Hepatocyte (in vitro differentiated cells): ENCODE data around the gene SLC25A19.

Experiments
- EZH2 ChIP-seq: fragments of 200-600 bp; sonication (generic); IDR thresholded peaks from 2 replicates; pipeline ENCODE4 v1.6.1; 2016; ENCODE audit warnings: antibody characterized with exemption, mild to moderate bottlenecking, borderline replicate concordance
- TF ChIP-seq, protein P1 (sequence below): fragments of 200-600 bp; sonication (generic); IDR thresholded peaks from 2 replicates; pipeline ENCODE4 v1.5.1; 2016; ENCODE audit warnings: antibody characterized with exemption, mild to moderate bottlenecking; ENCODE audit not compliant: poor library complexity

DNA sequence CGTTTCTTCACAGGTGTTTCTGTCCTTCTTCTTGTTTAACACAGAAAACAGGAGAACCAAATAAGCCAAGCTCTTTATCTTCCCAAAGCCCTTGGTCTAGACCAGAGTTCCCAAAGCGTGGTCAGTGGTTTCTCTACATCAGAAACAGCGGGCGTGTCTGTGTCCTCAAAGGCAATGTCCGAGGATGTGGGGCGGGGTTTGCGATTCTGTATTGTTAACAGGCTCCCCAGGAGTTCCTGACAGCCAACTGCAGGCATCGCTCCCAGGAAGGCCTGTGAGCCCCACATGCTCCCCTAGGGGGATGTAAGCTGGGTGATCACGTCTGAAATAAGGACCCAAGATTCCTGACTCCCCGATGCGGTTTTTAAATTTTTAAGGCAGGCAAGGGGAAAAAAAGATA lies 28.4 kb upstream of the SLC25A19 start:
- TF ChIP-seq, protein P1, sequence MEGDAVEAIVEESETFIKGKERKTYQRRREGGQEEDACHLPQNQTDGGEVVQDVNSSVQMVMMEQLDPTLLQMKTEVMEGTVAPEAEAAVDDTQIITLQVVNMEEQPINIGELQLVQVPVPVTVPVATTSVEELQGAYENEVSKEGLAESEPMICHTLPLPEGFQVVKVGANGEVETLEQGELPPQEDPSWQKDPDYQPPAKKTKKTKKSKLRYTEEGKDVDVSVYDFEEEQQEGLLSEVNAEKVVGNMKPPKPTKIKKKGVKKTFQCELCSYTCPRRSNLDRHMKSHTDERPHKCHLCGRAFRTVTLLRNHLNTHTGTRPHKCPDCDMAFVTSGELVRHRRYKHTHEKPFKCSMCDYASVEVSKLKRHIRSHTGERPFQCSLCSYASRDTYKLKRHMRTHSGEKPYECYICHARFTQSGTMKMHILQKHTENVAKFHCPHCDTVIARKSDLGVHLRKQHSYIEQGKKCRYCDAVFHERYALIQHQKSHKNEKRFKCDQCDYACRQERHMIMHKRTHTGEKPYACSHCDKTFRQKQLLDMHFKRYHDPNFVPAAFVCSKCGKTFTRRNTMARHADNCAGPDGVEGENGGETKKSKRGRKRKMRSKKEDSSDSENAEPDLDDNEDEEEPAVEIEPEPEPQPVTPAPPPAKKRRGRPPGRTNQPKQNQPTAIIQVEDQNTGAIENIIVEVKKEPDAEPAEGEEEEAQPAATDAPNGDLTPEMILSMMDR = no peak
- no peak for TF ChIP-seq EZH2
